Upper lobe of right lung (tissue), 1 donor: ENCODE data around the gene COL11A1. TPM values are rescaled to one million over a fixed set of nuclear protein-coding genes. Genes with fewer than 3 reads are reported as not detected.

ENCODE experiments used
- ATAC-seq: fragments of 200-7000 bp; cut with Tn5 transposase; one replicate; pipeline ENCODE4 v1.9.1; 2020; ENCODE audit warnings: mild to moderate bottlenecking, moderate library complexity
- DNase-seq: peaks from one replicate; pipeline ENCODE4 v3.0.0-alpha.2; 2020
- H3K27ac ChIP-seq: fragments of 200-600 bp; one replicate; pipeline ENCODE4 v1.8.0; 2022
- H3K27me3 ChIP-seq: fragments of 200-600 bp; one replicate; pipeline ENCODE4 v1.8.0; 2022; ENCODE audit warnings: mild to moderate bottlenecking
- H3K36me3 ChIP-seq: fragments of 200-600 bp; one replicate; pipeline ENCODE4 v1.8.0; 2022
- H3K4me1 ChIP-seq: fragments of 200-600 bp; one replicate; pipeline ENCODE4 v1.8.0; 2022
- H3K4me3 ChIP-seq: fragments of 200-600 bp; one replicate; pipeline ENCODE4 v1.8.0; 2022; ENCODE audit warnings: mild to moderate bottlenecking
- H3K9me3 ChIP-seq: fragments of 200-600 bp; one replicate; pipeline ENCODE4 v1.8.0; 2022
- CTCF ChIP-seq: fragments of 200-600 bp; IDR thresholded peaks from one replicate; pipeline ENCODE4 v1.8.0; 2022; ENCODE audit warnings: antibody characterized with exemption
- intact Hi-C: fragments of 100-400 bp; cut with DNase I; formaldehyde crosslinking; loops from one replicate; pipeline ENCODE4 v1.11.0; 2022
- long read RNA-seq: library from polyadenylated mRNA; unstranded; transcript quantifications from one replicate; pipeline ENCODE4 v2.0.0, GENCODE V29; 2021
- total RNA-seq: library from RNA; stranded (reverse); fragmentation: NEBNext Ultra II Directional; extraction: Animal tissue kit (Norgen Biotek cat#: 25700); gene quantifications from one replicate; pipeline ENCODE4 v1.2.1, GENCODE V29; 2021
- donor health status: DM: no; HTN: yes; CAD: no; lungs with severe emphysema.

The COL11A1 gene
- 1.7 TPM for total RNA-seq
- long read RNA-seq: 0 reads

GRCh38 chr1:103108376-103109150, at the start of gene COL11A1:
COL11A1 (minus strand) TSS chr1:103108522; CDS start chr1:103108178, 344 bp downstream.
- Histone ChIP-seq H3K9me3 (no peaks in the 10 kb centered on the region), H3K36me3 (no peaks in the 10 kb centered on the region), H3K4me3 (peak within 1 kb of the TSS; percentile 28), H3K27me3 (no peaks in the 10 kb centered on the region), H3K27ac (no peak within 1 kb of the TSS), H3K4me1 (no peaks in the 10 kb centered on the region)
- TF ChIP-seq CTCF: no peak
- DNase-seq (no peak), ATAC-seq (peak; percentile 62)
- intact Hi-C loops: no loop called here

- intact Hi-C loops: no loop called here
These were observed 48.6 kb upstream of the COL11A1 start for GRCh38 chr1:103156966-103157365.

GRCh38 chr1:103146166-103146565, 37.8 kb upstream of the COL11A1 start:
- no peak overlapping the region for H3K4me3 ChIP-seq
- ATAC-seq: no peak
- no peak overlapping the region for H3K27ac ChIP-seq
- no peaks in the 10 kb centered on the region for H3K9me3 ChIP-seq
- intact Hi-C loops: no loop called here
- no peak for DNase-seq
- no peaks in the 10 kb centered on the region for H3K27me3 ChIP-seq
- no peaks in the 10 kb centered on the region for H3K4me1 ChIP-seq
- H3K36me3 ChIP-seq: no peaks in the 10 kb centered on the region
- TF ChIP-seq CTCF: no peak

More at GRCh38 chr1:103156966-103157365, 48.6 kb upstream of the COL11A1 start:
- no peak overlapping the region for H3K4me3 ChIP-seq
- H3K27ac ChIP-seq: no peak overlapping the region
- no peaks in the 10 kb centered on the region for H3K27me3 ChIP-seq
- no peaks in the 10 kb centered on the region for H3K36me3 ChIP-seq
- ATAC-seq: no peak
- TF ChIP-seq CTCF: no peak
- no peak for DNase-seq
- H3K9me3 ChIP-seq: no peaks in the 10 kb centered on the region
- no peaks in the 10 kb centered on the region for H3K4me1 ChIP-seq

GRCh38 chr1:103145449-103145848, 37.1 kb upstream of the COL11A1 start:
- H3K4me1 ChIP-seq: no peaks in the 10 kb centered on the region
- H3K27ac ChIP-seq: no peak overlapping the region
- DNase-seq (no peak), ATAC-seq (no peak)
- H3K4me3 ChIP-seq: no peak overlapping the region
- no peaks in the 10 kb centered on the region for H3K27me3 ChIP-seq
- intact Hi-C loops: no loop called here
- no peaks in the 10 kb centered on the region for H3K36me3 ChIP-seq
- no peaks in the 10 kb centered on the region for H3K9me3 ChIP-seq
- no peak for TF ChIP-seq CTCF

GRCh38 chr1:103144681-103145080, 36.4 kb upstream of the COL11A1 start:
- intact Hi-C loops: no loop called here
- no peak for TF ChIP-seq CTCF
- H3K4me3 ChIP-seq: no peak overlapping the region

More at GRCh38 chr1:103144681-103145080, 36.4 kb upstream of the COL11A1 start:
- no peaks in the 10 kb centered on the region for H3K36me3 ChIP-seq
- no peak for DNase-seq
- no peak overlapping the region for H3K27ac ChIP-seq
- no peaks in the 10 kb centered on the region for H3K4me1 ChIP-seq
- H3K27me3 ChIP-seq: no peaks in the 10 kb centered on the region
- no peaks in the 10 kb centered on the region for H3K9me3 ChIP-seq
- ATAC-seq: no peak
